HepG2 (cell line): ENCODE measurements around the gene OR6S1. TPM values are rescaled to one million over a fixed set of nuclear protein-coding genes. Genes with fewer than 3 reads are reported as not detected.

Experiments
- BRCA1 ChIP-seq: sonication (generic); formaldehyde crosslinking; IDR thresholded peaks from 2 replicates; pipeline ENCODE4 v1.4.0; 2020; ENCODE audit warnings: missing genetic modification reagents
- CBX1 ChIP-seq: IDR thresholded peaks from one replicate; pipeline ENCODE4 v1.6.1; 2016; ENCODE audit warnings: antibody characterized with exemption, low read depth
- DMAP1 ChIP-seq: IDR thresholded peaks from 2 replicates; pipeline ENCODE4 v1.6.1; 2016
- FOXK1 ChIP-seq: sonication (generic); formaldehyde crosslinking; IDR thresholded peaks from 2 replicates; pipeline ENCODE4 v1.4.0; 2020; ENCODE audit warnings: low read depth, missing genetic modification reagents, borderline replicate concordance
- FOXO1 ChIP-seq: sonication (generic); formaldehyde crosslinking; IDR thresholded peaks from 2 replicates; pipeline ENCODE4 v1.4.0; 2020; ENCODE audit warnings: missing genetic modification reagents
- HES4 ChIP-seq: sonication (generic); formaldehyde crosslinking; IDR thresholded peaks from 2 replicates; pipeline ENCODE4 v1.9.0; 2021; ENCODE audit warnings: mild to moderate bottlenecking, missing genetic modification reagents, borderline replicate concordance
- HNF4A ChIP-seq: sonication (generic); formaldehyde crosslinking; IDR thresholded peaks from 2 replicates; pipeline ENCODE4 v1.4.0; 2020; ENCODE audit warnings: missing genetic modification reagents
- HOXA3 ChIP-seq: sonication (generic); formaldehyde crosslinking; IDR thresholded peaks from 2 replicates; pipeline ENCODE4 v1.5.0; 2020; ENCODE audit warnings: missing genetic modification reagents
- JDP2 ChIP-seq: sonication (generic); formaldehyde crosslinking; IDR thresholded peaks from 2 replicates; pipeline ENCODE4 v1.8.1; 2022; ENCODE audit warnings: missing genetic modification reagents, borderline replicate concordance
- MATR3 ChIP-seq: sonication (generic); formaldehyde crosslinking; IDR thresholded peaks from 2 replicates; pipeline ENCODE4 v1.4.0; 2020; ENCODE audit warnings: missing genetic modification reagents
- PAF1 ChIP-seq: IDR thresholded peaks from 2 replicates; pipeline ENCODE4 v1.6.1; 2016; ENCODE audit warnings: missing genetic modification reagents, missing compliant biosample characterization
- REPIN1 ChIP-seq: sonication (generic); formaldehyde crosslinking; IDR thresholded peaks from 2 replicates; pipeline ENCODE4 v1.8.0; 2022; ENCODE audit warnings: missing genetic modification reagents, low read depth, mild to moderate bottlenecking, borderline replicate concordance
- SALL2 ChIP-seq: sonication (generic); formaldehyde crosslinking; IDR thresholded peaks from 2 replicates; pipeline ENCODE4 v1.8.1; 2023; ENCODE audit warnings: mild to moderate bottlenecking, missing genetic modification reagents, inconsistent platforms
- SATB2 ChIP-seq: sonication (generic); formaldehyde crosslinking; IDR thresholded peaks from 2 replicates; pipeline ENCODE4 v1.5.0; 2020; ENCODE audit warnings: missing genetic modification reagents
- SRF ChIP-seq: IDR thresholded peaks from 2 replicates; pipeline ENCODE4 v1.6.1; 2011; ENCODE audit warnings: mild to moderate bottlenecking, low read depth, low read length, moderate library complexity
- ZC3H4 ChIP-seq: sonication (generic); formaldehyde crosslinking; IDR thresholded peaks from 2 replicates; pipeline ENCODE4 v1.4.0; 2020; ENCODE audit warnings: missing genetic modification reagents, borderline replicate concordance
- ZEB1 ChIP-seq: IDR thresholded peaks from 2 replicates; pipeline ENCODE4 v1.6.1; 2012; ENCODE audit warnings: mild to moderate bottlenecking, low read depth, inconsistent platforms; ENCODE audit not compliant: insufficient replicate concordance
- ZFP41 ChIP-seq: sonication (generic); formaldehyde crosslinking; IDR thresholded peaks from 2 replicates; pipeline ENCODE4 v1.4.0; 2020; ENCODE audit warnings: mild to moderate bottlenecking, missing genetic modification reagents, borderline replicate concordance
- ZNF263 ChIP-seq: sonication (generic); formaldehyde crosslinking; IDR thresholded peaks from 2 replicates; pipeline ENCODE4 v1.4.0; 2020; ENCODE audit warnings: missing genetic modification reagents
- ZNF335 ChIP-seq: sonication (generic); formaldehyde crosslinking; IDR thresholded peaks from 2 replicates; pipeline ENCODE4 v1.4.0; 2020; ENCODE audit warnings: missing genetic modification reagents
- ZNF564 ChIP-seq: sonication (generic); formaldehyde crosslinking; IDR thresholded peaks from 2 replicates; pipeline ENCODE4 v1.8.1; 2023; ENCODE audit warnings: mild to moderate bottlenecking, missing genetic modification reagents
- ZNF589 ChIP-seq: sonication (generic); formaldehyde crosslinking; conservative IDR thresholded peaks from 2 replicates; pipeline ENCODE4 v1.8.0; 2022; ENCODE audit warnings: mild to moderate bottlenecking, moderate library complexity, missing genetic modification reagents
- polyA plus RNA-seq, 8 experiments: library from polyadenylated mRNA; depleted of rRNA in 3 of 8; stranded (reverse) in 7 of 8; unstranded in 1 of 8; fragments of >200 nt; fragmentation: Illumina TruSeq in 4 of 8; extraction: Trizol in 4 of 8; gene quantifications; 2 replicates each; pipeline versions ENCODE4 v1.2.1 to v1.2.3, GENCODE V29; 2011 to 2016; ENCODE audit warnings: low read depth in 4 of 8, missing spikeins in 1 of 8, mixed read lengths in 1 of 8; ENCODE audit not compliant: insufficient read depth in 1 of 8
- total RNA-seq, 5 experiments: library from RNA; depleted of rRNA; stranded (reverse); fragments of >200 nt; fragmentation: Illumina TruSeq; extraction: Trizol; gene quantifications; 2 replicates each; pipeline ENCODE4 v1.2.3, GENCODE V29; 2016; ENCODE audit warnings: low read depth in 1 of 5
- TF ChIP-seq, protein P1 (sequence below): sonication (generic); formaldehyde crosslinking; IDR thresholded peaks from 2 replicates; pipeline ENCODE4 v1.8.0; 2022; ENCODE audit warnings: missing genetic modification reagents, mild to moderate bottlenecking, inconsistent platforms, borderline replicate concordance
- TF ChIP-seq, protein P2 (sequence below): sonication (generic); formaldehyde crosslinking; IDR thresholded peaks from 2 replicates; pipeline ENCODE4 v1.5.0; 2020; ENCODE audit warnings: mild to moderate bottlenecking, missing genetic modification reagents
- TF ChIP-seq, protein P3 (sequence below): sonication (generic); formaldehyde crosslinking; IDR thresholded peaks from 2 replicates; pipeline ENCODE4 v1.5.1; 2020; ENCODE audit warnings: mild to moderate bottlenecking, missing genetic modification reagents

OR6S1 gene
- total and polyA plus RNA-seq, 2 of the 13 experiments (the other 11 are each of a cell fraction or from before 2014, with no cell fraction given), result 0.09 TPM; not detected in 1

DNA sequence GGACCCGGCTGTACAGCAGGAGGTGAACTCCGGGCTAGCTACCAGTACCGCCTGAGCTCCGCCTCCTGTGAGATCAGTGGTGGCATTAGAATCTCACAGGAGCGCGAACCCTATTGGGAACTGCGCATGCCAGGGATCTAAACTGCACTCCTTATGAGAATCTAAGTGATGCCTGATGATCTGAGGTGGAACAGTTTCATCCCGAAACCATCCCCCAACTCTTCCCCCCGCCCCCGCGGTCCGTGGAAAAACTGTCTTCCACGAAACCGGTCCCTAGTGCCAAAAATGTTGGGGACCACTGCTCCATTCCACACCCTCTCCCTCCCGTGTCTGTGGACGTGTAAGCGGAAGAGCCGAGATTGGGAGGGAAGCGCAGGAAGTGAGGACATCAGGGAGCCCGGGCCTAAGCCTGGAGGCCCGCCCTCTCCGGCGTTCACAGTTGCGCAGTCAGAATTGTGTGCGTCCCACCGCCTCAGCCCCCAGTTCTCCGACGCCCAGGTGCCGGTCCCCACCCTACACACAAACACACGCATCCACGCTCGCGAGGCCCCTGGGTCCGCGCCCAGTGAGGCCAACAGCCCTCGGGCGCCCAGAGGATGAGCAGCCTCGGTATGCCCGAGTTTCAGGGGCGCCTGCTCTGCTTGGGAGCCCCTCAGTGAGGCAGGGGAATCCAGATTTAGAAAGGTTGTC, 41.1 kb upstream of the OR6S1 start (continued):
- TF ChIP-seq, protein P1, sequence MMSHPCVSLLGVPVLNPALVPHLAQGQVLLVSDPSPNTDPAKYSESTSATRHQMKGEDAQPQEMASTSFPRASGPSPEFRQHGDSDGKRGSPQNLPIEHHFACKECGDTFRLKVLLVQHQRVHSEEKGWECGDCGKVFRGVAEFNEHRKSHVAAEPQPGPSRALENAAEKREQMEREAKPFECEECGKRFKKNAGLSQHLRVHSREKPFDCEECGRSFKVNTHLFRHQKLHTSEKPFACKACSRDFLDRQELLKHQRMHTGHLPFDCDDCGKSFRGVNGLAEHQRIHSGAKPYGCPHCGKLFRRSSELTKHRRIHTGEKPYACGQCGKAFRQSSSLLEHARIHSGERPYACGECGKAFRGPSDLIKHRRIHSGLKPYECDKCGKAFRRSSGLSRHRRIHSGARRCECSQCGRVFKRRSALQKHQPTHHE (CRISPR knock-in tag), result peak; percentile 82; the same call in 1 of the 2 replicates
- TF ChIP-seq ZNF263 (CRISPR knock-in tag) (no peak; the same call in 1 of the 2 replicates), HES4 (CRISPR knock-in tag) (0 out of 2 replicates have a peak, but pooled peaks have one; percentile 57), SRF (no peak), ZC3H4 (CRISPR knock-in tag) (peak; percentile 83; the same call in 1 of the 2 replicates), HNF4A (0 out of 2 replicates have a peak, but pooled peaks have one; percentile 4), FOXO1 (CRISPR knock-in tag) (no peak), ZFP41 (CRISPR knock-in tag) (no peak; the same call in 1 of the 2 replicates), MATR3 (CRISPR knock-in tag) (no peak), ZNF335 (CRISPR knock-in tag) (no peak; the same call in 1 of the 2 replicates), FOXK1 (CRISPR knock-in tag) (no peak; the same call in 1 of the 2 replicates), SALL2 (CRISPR knock-in tag) (peak; percentile 75), CBX1 (peak; percentile 45), PAF1 (CRISPR knock-in tag) (0 out of 2 replicates have a peak, but pooled peaks have one; percentile 50), ZNF589 (peak; percentile 51; the same call in 1 of the 2 replicates), REPIN1 (CRISPR knock-in tag) (peak; percentile 65; the same call in 1 of the 2 replicates), BRCA1 (CRISPR knock-in tag) (no peak), SATB2 (CRISPR knock-in tag) (no peak), DMAP1 (no peak; the same call in 1 of the 2 replicates), JDP2 (CRISPR knock-in tag) (peak; percentile 38; the same call in 1 of the 2 replicates), HOXA3 (CRISPR knock-in tag) (peak; percentile 88), ZEB1 (no peak), ZNF564 (CRISPR knock-in tag) (no peak; the same call in 1 of the 2 replicates)
- TF ChIP-seq, protein P2, sequence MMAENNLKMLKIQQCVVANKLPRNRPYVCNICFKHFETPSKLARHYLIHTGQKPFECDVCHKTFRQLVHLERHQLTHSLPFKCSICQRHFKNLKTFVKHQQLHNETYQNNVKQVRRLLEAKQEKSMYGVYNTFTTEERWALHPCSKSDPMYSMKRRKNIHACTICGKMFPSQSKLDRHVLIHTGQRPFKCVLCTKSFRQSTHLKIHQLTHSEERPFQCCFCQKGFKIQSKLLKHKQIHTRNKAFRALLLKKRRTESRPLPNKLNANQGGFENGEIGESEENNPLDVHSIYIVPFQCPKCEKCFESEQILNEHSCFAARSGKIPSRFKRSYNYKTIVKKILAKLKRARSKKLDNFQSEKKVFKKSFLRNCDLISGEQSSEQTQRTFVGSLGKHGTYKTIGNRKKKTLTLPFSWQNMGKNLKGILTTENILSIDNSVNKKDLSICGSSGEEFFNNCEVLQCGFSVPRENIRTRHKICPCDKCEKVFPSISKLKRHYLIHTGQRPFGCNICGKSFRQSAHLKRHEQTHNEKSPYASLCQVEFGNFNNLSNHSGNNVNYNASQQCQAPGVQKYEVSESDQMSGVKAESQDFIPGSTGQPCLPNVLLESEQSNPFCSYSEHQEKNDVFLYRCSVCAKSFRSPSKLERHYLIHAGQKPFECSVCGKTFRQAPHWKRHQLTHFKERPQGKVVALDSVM (CRISPR knock-in tag), result peak; percentile 54; the same call in 1 of the 2 replicates
- TF ChIP-seq, protein P3, sequence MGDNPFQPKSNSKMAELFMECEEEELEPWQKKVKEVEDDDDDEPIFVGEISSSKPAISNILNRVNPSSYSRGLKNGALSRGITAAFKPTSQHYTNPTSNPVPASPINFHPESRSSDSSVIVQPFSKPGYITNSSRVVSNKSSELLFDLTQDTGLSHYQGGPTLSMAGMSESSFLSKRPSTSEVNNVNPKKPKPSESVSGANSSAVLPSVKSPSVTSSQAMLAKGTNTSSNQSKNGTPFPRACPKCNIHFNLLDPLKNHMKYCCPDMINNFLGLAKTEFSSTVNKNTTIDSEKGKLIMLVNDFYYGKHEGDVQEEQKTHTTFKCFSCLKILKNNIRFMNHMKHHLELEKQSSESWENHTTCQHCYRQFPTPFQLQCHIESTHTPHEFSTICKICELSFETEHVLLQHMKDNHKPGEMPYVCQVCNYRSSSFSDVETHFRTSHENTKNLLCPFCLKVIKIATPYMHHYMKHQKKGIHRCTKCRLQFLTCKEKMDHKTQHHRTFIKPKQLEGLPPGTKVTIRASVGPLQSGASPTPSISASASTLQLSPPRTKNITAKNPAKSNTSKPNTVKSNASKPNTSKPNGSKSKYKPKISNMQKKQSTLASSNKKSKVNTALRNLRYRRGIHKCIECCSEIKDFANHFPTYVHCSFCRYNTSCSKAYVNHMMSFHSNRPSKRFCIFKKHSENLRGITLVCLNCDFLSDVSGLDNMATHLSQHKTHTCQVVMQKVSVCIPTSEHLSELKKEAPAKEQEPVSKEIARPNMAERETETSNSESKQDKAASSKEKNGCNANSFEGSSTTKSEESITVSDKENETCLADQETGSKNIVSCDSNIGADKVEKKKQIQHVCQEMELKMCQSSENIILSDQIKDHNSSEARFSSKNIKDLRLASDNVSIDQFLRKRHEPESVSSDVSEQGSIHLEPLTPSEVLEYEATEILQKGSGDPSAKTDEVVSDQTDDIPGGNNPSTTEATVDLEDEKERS (CRISPR knock-in tag), result peak; percentile 23; the same call in 1 of the 2 replicates
